Occipital lobe (tissue), 2 donors: ENCODE measurements around the gene TTLL10. TPM values are rescaled to one million over a fixed set of nuclear protein-coding genes. Genes with fewer than 3 reads are reported as not detected.
A peak's percentile ranks its signal among the peaks of the same experiment; 100 is the strongest.

Source experiments
- DNase-seq: peaks from one replicate; lab custom pipeline; 2025; lab: John Stamatoyannopoulos, UW
- total RNA-seq: library from RNA; depleted of rRNA; stranded (reverse); fragments of >200 nt; gene quantifications from one replicate; pipeline ENCODE4 v1.2.3, GENCODE V29; 2014

The TTLL10 gene
- total RNA-seq, 1 donor from 2014 or later: not detected

DNA sequence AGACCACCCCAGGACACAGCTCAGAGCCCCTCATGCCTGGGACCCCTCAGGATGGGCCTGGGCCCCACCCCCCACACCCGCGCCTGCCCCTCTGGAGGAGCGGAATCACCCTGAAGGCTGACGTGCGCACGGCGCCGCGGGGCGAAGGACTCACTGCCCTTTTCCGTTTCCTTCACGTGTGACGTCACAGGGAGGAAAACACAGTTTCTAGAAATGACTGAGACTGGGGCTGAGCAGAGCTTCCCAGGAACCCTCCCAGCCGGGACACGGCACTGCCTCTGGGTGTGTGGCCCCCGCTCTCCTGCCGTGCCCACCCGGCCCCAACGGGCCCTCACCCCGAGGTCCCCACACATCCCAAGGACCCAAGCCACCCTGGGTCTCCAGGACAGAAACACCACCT, 45.7 kb downstream of the TTLL10 start:
- DNase-seq: no peak

DNA sequence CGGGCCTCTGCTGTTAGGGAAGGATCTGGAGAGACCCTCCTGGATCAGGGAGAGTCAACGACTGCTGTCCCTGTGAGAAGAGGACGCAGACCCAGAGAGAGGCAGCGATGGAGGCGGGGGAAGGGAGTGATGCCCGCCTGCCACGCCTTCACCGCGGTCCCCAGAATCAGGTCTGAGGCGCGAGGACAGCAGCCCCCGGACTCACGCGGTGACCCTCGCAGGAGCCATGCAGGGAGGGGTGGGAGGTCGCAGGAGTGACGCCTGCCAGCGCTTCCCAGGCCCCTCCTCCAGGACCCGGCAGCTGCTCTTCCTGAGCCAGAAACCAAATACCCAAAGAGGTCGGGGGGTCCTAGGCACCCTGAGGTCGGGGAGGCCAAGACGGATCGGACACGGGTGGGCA, 46.5 kb downstream of the TTLL10 start:
- DNase-seq: no peak

DNA sequence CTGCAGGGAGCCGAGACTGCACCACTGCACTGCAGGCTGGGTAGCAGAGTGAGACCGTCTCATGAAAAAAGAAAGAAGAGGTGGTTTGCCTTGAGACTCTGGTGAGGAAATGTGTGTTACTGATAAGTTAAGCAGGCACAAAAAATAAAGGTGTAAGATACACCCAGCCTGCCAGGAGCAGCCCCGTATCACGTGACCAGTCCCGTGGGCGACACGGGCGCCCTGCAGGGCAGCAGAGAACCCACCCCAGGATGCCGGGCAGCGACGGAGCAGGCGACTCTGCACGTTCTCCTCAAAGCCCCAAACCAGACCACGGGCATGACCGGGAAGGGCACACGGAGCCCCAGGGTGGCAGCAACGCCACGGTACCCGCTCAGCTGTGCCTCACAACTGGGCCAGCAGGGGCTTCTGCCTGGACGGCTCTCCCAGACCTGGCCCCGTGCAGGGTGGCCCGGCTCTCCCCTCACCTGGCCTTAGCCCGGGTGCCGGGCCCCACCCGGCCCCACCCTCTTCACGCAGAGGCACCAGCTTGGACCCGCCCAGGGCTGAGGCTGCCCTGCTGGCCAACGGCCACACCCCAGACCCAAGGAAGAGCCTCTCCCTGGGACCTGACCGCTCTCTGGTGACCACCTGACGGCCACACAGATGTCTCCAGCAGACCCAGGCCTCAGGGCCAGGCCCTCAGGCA, 48.4 kb downstream of the TTLL10 start:
- DNase-seq: no peak

DNA sequence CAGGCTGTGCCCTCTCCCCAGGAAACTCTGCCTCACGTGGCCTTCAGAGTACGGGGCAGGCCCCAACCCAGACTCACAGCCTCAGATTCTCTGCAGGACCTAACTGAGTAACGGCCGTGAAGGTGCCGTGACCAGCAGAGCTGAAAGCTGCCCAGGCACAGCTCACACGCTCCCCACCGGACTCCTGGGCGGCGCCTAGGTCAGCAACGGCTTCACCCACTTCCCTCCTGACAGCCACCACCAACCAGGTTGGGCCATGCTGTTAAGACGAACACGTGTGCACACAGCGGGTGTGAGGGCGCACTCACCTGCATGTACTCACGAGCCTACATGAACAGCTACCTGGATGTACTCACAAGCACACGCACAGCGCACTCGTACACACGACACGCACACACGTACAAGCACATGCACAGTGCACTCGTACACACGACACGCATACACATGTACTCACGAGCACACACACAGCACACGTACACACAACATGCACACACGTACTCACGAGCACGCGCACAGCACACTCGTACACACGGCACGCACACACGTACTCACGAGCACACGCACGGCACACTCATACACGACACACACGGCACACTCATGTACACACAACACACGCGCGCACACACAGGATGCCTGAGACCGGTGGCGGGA, 49.0 kb downstream of the TTLL10 start:
- no peak for DNase-seq

DNA sequence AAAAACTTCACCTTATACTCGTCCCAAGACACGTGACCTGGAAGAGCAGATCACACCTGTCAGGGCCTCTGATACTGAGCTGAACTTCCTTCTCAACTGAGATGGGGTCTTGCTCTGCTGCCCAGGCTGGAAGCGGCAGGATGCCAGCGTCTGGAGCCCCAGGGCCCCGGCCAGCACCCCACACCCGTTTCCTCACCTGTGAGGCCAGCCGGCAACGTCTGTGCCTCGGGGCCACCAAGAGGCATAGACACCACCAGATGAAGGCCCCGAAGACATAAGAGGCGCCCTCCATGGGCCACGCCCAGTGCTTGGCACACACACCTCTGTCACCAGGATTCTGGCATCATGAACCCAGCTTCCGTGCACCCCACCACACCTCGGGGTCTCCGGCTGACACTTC, 49.6 kb downstream of the TTLL10 start:
- no peak for DNase-seq

DNA sequence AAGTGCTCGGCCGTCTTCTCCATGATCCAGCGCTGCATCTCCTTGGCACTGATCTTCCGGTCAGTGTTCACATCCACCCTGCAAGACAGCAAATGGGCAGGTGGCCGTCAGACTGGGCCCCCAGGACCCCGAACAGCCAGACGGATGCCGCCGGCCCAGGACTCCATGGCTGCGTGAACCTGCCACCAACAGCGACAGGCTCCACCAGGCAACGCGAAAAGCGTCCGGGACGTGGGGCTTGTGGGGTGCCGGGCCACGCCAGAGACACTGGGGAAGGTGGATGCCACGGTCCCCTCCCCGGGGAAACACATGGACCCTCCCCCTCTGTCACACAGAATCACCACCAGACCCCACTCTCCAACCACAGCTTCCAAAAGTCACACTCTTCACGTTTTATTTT, 50.2 kb downstream of the TTLL10 start:
- DNase-seq: no peak

DNA sequence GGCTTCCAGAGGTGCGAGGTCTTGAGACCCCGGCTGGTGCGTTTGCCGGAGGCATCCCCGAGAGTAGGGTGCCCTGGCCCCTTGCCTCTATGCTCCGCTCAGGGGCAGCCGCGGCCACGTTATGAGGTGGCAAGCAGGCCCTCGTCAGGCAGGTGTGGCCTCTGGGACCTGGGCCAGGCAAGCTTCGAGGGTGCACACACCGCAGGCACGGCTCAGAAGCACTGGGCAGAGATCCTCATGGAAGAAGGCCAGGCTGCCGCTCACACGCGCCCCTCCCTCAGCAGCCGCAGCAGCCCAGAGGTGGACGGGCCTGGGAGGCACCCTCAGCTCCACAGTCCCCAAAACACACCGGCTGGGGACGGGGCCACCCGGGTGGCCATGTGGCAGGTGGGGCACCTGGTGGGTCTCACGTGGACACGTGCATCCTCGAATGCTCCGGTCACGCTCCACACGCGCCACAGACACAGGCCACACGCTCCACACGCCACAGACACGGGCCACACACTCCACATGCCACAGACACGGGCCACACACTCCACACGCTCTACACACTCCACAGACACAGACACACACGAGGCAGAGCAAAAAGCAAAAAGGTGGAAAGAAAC, 51.7 kb downstream of the TTLL10 start:
- no peak for DNase-seq

DNA sequence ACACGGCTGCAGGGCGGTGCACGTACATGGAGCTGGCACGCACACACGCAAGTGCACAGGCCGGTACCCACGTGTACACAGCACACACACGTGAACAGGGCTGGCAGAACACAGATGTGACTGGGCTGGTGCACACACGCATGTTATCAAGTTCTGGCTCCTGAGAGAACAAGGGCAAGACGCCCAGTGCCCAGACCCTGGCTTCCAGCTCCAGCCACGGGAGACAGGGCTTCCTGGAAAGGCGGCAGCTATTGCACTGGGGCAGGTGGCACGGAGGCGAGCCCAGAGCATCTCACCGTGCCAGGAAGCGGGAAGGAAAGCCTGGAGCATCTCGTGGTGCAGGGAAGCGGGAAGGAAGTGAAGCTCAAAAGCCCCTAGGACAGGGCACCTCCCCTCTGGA, 52.2 kb downstream of the TTLL10 start:
- no peak for DNase-seq

DNA sequence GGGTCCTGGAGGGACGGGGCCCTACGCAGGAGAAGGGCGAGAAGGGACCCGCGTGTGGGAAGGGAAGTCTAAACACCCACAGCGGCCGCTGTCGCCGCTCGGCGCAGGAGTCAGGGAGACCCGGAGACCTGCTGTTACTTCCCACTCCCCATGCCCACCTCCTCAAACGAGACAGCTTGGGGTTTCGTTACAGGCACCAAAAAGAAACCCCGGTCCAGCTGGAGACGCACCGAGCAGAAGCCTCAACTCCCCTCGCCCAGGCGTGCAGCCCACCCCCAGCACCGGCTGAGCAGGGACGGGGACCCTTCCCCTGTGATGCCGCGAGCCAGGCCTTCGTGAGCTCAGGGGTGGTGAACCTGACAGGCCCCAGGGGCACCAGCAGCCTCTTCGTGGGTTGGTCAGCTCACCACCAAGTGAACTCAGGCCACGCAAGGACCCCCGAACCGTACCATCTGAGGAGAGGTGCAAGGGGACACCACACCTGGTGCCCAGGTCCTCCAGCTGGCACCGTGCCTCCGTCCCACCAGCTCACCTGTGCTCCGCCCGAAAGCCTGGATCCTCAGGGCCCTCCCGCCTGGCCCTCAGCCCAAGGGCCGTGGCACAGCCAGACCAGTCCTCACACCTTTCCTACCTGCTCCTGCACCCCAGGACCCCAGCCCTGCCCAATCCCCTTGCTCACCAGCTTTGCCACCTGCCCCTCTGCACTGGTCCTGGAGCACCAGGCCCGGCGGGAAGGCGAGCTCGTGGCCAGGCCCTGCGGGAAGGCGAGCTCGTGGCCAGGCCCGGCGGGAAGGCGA, 53.1 kb downstream of the TTLL10 start:
- DNase-seq: no peak

DNA sequence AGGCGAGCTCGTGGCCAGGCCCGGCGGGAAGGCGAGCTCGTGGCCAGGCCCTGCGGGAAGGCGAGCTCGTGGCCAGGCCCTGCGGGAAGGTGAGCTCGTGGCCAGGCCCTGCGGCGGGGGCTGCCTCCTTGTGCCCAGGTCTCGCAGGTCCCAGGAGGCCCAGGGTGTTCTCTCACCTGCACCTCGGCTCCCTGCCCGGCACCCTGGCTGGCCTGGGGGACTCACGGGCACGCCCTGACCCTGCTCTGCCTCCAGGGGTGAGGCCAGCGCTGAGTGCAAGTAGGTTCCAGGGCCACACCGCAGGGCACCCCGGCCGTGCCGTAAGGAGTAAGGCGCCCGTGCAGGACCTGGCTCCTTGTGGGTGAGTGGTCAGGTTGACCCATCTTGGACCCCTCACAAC, 53.7 kb downstream of the TTLL10 start:
- DNase-seq: no peak

DNA sequence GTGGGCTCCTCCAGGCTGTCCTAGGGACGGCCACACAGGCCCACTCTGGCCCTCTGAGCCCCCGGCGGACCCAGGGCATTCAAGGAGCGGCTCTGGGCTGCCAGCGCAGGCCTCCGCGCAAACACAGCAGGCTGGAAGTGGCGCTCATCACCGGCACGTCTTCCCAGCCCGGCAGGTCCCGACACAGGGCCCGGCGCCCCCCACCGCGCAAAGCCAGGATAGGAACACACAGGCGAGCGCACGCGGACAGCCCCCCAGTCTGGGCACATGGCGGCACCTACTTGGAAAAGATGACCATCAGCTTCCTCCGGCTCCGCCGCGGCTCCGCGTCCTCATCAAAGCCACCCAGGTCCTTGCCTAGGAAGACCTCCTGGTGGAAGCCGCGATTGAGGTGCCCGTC, 54.5 kb downstream of the TTLL10 start:
- DNase-seq: no peak

DNA sequence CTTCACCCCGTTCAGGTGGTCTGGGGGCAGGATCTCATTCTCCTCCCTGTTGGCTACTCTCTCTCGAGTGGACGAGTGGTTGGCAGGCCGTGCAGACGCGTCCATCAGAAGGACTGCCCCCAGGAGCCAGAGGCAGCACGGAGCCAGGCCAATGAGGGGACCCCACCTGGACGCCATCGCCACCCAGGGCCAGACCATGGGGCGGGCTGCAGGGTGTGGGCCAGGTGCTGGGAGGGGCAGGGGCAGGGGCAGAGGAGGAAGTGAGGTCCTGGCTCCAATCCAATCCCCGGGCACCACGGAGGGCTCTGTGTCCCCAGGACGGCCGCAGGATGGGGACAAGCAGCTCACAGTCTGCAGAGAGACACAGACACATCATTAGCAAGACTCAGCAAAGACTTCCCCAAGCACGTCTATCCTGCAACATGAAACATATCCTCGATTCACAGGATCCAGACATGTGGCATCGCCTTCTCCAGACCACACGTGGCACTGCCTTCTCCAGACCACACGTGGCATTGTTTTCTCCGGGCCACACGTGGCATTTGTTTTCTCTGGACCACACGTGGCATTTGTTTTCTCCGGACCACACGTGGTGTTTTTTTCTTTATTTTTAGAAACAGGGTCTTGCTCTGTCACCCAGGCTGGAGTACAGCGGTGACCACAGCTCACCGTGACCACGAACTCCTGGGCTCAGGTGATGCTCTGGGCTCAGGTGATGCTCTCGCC, 55.1 kb downstream of the TTLL10 start:
- no peak for DNase-seq

DNA sequence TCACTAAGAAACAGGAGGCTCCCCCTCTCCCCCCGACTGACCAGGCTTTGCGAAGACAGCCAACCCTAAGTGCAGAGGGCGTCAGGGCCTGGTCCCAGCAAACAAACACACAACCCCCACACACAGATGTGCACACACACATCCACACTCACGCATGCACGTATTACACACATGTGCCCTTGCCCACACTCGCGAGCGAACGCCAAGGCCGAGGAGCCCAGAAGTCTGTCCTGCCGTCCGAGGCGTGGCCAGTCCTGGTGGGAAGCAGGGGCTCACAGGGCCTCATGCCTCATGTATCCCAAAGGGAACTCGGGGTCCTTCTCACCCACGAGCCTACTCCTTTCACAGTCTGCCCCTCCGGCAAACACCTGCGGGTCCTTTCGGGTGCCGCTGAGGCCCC, 56.1 kb downstream of the TTLL10 start:
- DNase-seq: no peak

DNA sequence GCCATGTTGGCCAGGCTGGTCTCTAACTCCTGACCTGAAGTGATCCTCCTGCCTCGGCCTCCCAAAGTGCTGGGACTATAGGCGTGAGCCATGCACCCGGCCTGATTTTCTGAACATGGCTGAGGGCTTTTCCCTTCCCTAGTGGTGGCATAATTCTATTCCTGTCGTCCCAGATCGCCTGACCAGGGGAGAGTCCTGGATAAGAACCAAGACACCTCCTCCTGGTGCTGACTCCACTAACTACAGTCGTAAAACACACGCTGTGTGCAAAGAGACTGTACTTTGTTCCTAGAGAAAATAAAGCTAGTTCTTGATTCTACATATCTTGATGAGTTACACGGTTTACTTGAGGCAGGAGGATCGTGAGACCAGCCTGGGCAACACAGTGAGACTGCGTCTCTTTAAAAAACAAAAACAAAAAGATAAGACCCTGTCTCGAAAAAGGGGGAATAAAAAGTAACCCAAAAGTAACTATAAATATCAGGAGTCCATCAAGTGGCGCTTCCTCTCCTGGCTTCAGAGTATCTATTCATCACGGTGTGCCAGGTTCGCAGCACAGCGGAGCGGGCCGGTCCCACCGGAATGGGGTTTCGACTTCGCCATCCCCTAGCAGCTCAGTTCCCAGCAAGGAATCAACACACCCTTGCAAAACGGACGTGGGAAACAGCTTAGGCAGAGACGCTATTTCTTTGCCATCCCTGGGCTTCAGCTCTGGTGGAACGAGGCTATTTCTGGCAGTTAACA, 57.1 kb downstream of the TTLL10 start:
- no peak for DNase-seq

DNA sequence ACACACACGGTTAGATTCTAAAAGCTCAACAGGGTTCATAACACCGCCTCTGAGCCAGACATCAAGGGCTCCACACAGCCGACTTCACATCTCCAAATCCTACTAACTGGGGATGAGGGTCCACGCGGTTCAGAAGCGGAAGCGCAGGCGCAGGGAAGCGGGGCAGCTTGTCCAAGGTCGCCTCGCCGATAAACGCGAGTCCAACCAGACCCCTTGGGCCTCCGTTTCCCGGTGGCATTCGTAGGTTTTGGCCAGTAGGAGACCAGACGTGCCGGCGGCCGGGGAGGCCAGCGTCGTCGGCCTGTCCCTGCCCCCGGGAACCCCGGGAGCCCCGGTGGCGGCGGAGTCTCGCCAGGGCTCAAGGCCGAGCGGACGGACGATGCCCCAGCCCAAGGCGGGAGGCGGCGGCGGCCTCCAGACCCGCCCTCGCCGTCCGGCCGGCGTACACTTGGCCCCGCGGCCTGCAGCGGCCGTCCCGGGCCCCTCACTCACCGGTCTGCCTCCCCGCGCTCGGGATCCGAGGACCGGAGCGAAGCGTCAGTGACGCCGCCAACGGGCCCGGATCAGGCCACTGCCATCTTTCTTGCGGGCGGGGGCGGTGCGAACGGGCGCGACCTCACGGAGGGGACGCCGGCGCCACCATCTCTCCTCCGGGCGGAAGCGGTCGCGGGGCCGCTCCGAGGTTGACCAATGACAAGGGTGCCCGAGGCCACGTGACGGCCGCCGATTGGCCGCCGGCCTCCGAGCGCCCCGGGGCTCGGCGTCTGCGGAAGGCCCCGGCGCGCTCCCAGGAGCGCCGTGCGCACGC, 57.9 kb downstream of the TTLL10 start, which contains the start of gene SDF4:
TSS of gene SDF4 (minus strand) at position 602 of the 808 bp plus-strand sequence. CDS start 3,229 bp downstream, outside the sequence.
- DNase-seq: peak; percentile 91

DNA sequence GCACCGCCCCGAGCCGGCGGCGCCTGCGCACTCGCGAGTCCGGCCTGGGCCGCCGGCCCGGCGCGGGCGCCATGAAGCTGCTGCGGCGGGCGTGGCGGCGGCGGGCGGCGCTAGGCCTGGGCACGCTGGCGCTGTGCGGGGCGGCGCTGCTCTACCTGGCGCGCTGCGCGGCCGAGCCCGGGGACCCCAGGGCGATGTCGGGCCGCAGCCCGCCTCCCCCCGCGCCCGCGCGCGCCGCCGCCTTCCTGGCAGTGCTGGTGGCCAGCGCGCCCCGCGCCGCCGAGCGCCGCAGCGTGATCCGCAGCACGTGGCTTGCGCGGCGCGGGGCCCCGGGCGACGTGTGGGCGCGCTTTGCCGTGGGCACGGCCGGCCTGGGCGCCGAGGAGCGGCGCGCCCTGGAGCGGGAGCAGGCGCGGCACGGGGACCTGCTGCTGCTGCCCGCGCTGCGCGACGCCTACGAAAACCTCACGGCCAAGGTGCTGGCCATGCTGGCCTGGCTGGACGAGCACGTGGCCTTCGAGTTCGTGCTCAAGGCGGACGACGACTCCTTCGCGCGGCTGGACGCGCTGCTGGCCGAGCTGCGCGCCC, 58.6 kb downstream of the TTLL10 start, which contains the start of gene B3GALT6:
TSS of gene B3GALT6 (plus strand) at position 30 of the 588 bp plus-strand sequence. CDS start at position 72, 42 bp downstream.
- DNase-seq: no peak

DNA sequence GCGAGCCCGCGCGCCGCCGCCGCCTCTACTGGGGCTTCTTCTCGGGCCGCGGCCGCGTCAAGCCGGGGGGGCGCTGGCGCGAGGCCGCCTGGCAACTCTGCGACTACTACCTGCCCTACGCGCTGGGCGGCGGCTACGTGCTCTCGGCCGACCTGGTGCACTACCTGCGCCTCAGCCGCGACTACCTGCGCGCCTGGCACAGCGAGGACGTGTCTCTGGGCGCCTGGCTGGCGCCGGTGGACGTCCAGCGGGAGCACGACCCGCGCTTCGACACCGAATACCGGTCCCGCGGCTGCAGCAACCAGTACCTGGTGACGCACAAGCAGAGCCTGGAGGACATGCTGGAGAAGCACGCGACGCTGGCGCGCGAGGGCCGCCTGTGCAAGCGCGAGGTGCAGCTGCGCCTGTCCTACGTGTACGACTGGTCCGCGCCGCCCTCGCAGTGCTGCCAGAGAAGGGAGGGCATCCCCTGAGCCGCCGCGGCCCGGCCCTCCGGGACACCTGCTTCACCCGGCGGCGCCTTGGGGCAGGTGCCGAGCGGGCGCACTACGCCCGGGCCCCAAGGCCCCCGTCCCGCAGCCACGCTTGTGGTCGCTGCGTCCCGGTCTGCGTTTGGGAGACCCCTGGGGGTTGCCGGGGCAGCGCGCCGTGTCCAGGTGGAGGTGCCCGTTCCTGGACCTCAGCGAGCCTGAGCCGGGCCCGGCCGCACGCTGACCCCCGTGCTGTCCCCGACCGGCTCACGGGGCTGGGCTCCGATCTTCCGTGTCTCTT, 59.3 kb downstream of the TTLL10 start:
- no peak for DNase-seq

DNA sequence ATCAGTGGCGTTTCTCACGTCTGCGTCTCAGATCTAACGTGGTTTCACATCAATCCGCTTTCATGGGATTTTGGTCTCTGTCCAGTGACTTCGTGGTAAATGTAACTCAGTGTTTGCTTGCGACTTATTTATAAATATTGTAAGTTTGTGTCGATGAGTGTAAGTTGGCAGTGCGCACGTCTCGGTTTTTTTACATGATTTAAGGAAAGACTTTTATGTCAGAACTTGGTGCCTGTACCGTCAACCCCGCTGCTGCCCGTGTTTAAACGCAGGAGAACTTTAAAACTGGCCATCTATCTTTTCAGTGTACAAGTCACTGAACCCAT, 59.9 kb downstream of the TTLL10 start:
- no peak for DNase-seq
